Activated gamma-delta T cell treated with Interleukin-2 at 50 U/mL for 16 hours (primary cell): ENCODE measurements around the gene ARMC8.
"Not testable (repeated sequence)": the region's sequence is repeated elsewhere in the genome, so short reads cannot be mapped to it uniquely, and the experiment has no call there.

Experiments used
- DNase-seq: peaks from one replicate; pipeline ENCODE4 v3.0.0-alpha.2; 2020

Gene ARMC8

GRCh38 chr3:138187296-138188012 is at the start of gene ARMC8:
ARMC8 (plus strand) TSS chr3:138187301; CDS start chr3:138187555, 254 bp downstream.
- DNase-seq = no peak

GRCh38 chr3:138137861-138138260 is 49.2 kb upstream of the ARMC8 start:
- no peak for DNase-seq

- no peak for DNase-seq
Observed at GRCh38 chr3:138139691-138140090, 47.4 kb upstream of the ARMC8 start.

DNA sequence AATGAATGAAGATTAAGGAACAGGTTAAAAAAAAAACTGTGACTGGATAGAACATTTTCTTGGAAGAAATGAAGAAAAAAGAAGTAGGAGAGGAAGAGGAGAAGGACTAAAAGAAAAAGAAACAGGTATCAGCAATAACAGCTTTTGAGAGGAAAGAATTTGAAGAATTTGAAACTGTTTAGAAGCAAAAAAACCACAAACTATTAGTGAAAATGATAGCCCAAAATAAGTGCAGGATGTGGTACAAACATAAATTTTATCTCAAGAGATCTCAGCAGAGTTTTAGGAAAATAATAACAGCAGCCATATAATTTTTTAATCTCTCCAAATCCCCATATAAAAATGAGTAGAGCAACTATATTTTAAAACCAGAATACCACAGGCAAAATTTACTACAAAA is 46.2 kb upstream of the ARMC8 start:
- DNase-seq = no peak

DNA sequence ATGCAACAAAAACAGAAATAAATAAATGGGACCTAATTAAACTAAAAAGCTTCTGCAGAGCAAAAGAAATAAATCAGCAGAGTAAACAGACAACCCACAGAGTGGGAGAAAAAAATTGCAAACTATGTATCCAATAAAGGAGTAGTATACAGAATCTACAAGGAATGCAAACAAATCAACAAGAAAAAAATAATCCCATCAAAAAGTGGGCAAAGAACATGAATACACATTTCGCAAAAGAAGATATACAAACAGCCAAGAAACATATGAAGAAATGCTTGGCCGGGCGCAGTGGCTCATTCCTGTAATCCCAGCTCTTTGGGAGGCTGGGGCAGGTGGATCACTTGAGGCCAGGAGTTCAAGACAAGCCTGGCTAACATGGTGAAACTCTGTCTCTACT is 44.9 kb upstream of the ARMC8 start:
- not testable (repeated sequence) for DNase-seq

GRCh38 chr3:138148503-138148902 is 38.6 kb upstream of the ARMC8 start:
- no peak for DNase-seq

DNA sequence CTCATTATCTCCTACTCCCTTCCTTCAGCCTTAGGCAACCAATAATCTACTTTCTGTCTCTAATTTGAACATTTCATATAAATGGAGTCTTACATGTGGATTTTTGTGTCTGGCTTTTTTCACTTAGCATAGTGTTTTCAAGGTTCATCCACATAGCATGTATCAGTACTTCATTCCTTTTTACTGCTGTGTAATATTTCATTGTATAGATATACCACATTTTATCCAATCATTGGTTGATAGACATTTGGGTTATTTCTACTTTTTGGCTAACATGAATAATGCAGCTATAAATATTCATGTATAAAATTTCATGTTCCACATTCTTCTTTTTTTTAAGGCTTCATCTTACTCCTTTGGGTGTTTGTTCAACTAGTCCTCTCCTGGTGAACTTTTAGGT is 32.6 kb upstream of the ARMC8 start:
- DNase-seq = no peak

GRCh38 chr3:138157743-138158142 is 29.4 kb upstream of the ARMC8 start:
- no peak for DNase-seq

DNA sequence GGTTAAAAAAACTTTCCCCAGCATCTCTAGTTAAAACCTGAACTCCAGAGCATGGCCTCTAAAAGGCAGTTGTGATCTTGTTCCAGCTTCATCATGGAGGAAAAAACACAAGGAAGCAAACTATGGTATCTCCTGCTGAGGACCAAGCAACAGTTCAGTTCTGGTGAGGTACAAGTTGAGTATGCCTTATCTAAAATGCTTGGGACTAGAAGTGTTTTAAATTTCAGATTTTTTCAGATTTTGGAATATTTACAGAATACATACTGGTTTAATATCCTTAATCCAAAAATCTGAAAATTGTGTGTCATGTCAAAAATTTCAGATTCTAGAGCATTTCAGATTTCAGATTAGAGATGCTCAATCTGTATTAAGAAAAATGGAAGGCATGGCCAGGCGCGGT is 22.0 kb upstream of the ARMC8 start:
- no peak for DNase-seq

- no peak for DNase-seq
Observed at GRCh38 chr3:138172625-138173024, 14.5 kb upstream of the ARMC8 start.

DNA sequence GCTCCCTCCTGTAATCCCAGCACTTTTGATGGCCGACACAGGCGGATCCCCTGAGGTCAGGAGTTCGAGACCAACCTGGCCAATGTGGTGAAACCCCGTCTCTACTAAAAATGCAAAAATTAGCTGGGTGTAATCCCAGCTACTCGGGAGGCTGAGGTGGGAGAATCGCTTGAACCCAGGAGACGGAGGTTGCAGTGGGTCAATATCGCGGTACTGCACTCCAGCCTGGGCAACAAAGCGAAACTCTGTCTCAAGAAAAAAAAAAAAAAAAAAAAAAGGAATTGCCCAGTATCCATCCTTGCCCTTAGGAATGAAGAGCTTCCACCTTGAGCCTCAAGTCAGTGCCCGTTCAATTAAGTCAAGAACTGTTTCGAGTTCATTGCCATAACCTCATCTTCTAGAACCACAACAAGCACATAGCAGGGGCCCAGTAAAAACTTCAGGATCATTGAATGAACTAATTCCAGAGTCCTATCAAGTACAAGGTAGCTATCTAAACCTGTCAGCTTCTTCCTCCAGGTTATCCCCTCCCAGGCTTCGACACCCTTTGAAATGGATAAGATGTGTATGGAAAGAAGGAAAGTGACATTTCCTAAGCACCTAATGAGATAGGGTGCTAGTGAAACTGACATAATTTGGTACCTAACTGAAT is 13.2 kb upstream of the ARMC8 start:
- no peak for DNase-seq

GRCh38 chr3:138174421-138175131 is 12.5 kb upstream of the ARMC8 start, which contains the start of gene DBR1:
DBR1 (minus strand) TSS chr3:138174921; CDS start chr3:138174795, 126 bp downstream.
- DNase-seq = peak; percentile 67

DNA sequence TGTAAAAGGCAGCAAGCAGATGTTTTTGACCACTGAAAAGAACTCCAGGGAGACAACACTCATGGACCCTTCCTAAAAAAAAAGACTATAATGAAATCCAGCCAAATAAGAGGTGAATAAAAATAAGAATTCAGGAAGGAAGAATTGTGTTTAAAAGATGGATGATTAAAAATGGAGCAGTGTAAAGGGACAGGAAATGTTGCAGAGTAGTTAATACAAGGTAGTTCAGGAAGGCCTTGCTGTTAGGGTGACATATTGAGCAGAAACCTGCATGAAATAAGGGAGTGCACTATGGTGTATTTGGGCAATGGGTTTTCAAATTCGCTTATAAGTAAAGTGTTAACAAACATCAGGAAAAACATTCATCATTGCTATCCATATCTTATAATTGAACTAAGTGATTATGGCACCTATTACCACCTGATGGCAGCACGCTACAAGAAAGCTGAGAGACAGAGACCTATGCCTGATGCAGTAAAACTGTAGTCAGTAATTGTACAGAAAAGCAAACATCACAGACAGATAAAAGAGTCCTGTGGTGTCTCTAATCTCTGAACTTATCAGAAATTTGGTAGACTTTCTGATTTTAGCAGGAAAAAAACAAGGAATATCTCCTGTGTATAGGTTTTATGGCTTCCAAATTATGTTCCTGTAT is 6.6 kb upstream of the ARMC8 start:
- DNase-seq = peak; percentile 19

GRCh38 chr3:138184994-138185393 is 2.1 kb upstream of the ARMC8 start:
- no peak for DNase-seq

- no peak for DNase-seq
Observed at GRCh38 chr3:138186221-138186620, 880 bp upstream of the ARMC8 start.

DNA sequence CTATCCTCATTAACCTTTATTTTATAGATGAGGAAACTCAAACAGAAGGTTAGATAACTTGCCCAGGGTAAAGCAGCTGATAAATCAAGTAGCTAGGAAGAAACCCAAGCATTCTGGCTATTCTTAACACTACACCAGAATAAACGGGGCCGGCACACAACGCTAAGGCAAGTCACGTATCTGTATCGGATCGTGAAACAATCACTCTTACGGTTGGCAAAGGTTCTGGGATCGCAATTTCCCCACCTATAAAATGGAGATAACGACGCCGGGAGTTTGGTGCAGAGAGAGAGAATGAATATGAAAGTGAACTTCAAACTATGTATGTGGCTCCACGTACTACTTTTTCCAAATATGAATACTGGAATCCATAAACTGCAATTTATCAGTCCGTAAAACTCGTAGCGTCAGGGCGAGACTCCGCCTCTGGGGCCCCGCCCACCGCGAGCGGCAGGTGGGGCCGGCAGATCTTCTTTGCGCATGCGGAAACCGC is 252 bp upstream of the ARMC8 start:
- peak; percentile 86 for DNase-seq

GRCh38 chr3:138188013-138188730 is 1.1 kb downstream of the ARMC8 start:
- no peak for DNase-seq

DNA sequence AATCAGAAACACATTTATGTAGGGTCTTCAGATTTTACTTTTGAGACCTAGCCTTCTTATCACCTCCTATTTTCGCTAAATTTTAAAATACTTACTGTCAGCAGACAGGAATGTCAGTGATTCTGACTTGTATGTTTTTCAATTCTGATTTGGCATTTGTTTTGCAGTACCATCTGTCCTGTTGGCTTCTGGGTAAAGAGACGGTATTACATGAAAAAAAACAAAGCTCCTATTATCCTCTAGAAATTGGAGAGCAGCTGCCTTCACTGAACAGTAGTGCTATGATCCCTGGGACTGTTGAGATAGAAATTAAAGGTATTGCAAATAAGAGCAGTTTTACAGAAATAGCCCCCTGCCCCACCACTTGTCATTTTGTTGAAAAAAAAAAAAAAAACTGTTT is 8.4 kb downstream of the ARMC8 start:
- DNase-seq = no peak

DNA sequence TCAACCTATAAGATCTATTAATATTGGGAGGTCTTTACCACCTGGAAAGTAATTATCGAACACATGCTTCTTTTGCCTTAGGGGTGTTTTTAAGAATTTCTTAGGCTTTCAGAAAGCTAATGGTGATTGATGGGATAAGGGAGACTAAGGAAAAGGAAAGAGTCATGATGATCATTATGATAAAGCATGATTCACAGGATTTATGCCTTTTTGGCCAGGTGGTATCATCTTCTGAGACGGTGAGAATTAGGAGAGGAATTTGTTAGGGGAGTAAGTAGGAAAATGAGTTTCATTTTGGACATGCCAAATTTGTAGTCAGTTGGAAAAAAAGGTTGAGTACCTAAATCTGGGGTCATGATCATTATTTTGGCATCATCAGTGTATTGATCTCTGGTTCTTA is 8.9 kb downstream of the ARMC8 start:
- DNase-seq = no peak

DNA sequence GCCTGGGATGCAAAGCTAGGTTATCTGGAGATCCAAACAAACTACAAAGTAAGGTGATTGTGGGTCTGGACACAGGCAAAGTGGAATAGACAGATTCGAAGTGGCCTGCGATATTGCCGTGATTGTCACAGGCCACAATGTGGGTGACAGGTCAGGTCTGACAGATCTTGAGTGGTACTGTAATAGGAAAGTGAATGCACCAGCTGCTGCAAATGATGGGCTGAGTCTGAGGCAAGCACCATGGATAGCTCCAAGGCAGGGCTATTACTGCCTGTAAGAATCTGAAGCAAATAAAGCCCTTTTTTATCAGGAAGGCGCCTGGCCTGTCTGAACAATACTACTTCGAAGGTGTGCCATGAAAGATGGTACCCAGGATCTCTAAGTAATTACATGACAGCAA is 10.0 kb downstream of the ARMC8 start:
- DNase-seq = no peak

DNA sequence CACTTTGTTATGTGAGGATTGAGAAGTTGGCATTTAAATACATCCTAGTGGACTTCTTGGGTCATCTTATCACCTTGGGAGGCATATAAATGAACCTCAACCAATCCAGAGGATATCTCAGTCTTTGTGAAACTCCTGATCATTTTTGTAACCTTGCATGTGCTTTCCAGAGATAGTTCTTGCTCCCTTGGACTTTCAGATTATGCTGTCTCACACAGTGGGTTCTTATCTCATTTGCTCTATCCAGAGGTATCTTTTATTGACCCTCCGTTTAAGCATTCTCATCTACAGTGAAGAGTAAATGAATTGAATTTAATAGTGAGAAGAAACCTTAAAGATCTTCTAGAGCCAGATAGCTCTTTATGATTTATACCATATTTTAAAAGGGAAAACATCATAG is 10.4 kb downstream of the ARMC8 start:
- DNase-seq = no peak

- no peak for DNase-seq
Observed at GRCh38 chr3:138199851-138200250, 12.8 kb downstream of the ARMC8 start.

DNA sequence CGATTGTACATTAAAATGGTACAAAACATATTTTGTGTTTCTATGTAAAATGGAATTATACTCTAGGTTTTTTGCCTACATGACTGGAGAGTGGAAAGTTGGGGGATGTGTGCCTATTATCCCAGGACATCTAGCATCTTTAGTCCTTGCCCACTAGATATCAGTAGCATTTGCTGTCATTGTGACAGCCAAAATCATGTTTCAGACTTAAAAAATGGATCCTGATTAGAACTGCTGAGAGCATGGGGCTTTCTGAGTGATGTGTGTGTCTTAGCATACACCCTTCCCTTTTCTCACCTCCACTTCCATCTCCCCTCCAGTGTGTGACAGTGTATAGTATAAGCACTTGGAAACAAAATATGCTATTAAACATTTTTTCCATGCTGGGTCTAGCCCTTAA is 13.3 kb downstream of the ARMC8 start:
- DNase-seq = no peak
